GM21717 (cell line): ENCODE data around the gene CCDC91.

Experiments
- ATAC-seq: cut with Tn5 transposase; IDR thresholded peaks from one replicate; pipeline ENCODE4 v1.9.1; 2021; ENCODE audit warnings: mild to moderate bottlenecking, moderate library complexity; ENCODE audit not compliant: unreplicated experiment

Gene CCDC91

GRCh38 chr12:28574746-28575592 lies 384.7 kb downstream of the CCDC91 start:
- no peak for ATAC-seq

- no peak for ATAC-seq
Measured at GRCh38 chr12:28575593-28576205, 385.4 kb downstream of the CCDC91 start.

GRCh38 chr12:28578361-28578760 lies 388.1 kb downstream of the CCDC91 start:
- no peak for ATAC-seq

GRCh38 chr12:28578833-28579252 lies 388.6 kb downstream of the CCDC91 start:
- no peak for ATAC-seq

GRCh38 chr12:28582672-28583376 lies 392.6 kb downstream of the CCDC91 start:
- ATAC-seq: no peak

GRCh38 chr12:28583701-28584261 lies 393.5 kb downstream of the CCDC91 start:
- ATAC-seq: no peak

- ATAC-seq: no peak
Measured at GRCh38 chr12:28585146-28585545, 394.9 kb downstream of the CCDC91 start.

GRCh38 chr12:28586481-28586880 lies 396.2 kb downstream of the CCDC91 start:
- no peak for ATAC-seq

- no peak for ATAC-seq
Measured at GRCh38 chr12:28591831-28592230, 401.6 kb downstream of the CCDC91 start.
